HepG2 (cell line): ENCODE measurements around the gene TMEM63C. TPM values are rescaled to one million over a fixed set of nuclear protein-coding genes. Genes with fewer than 3 reads are reported as not detected.
A peak's percentile ranks its signal among the peaks of the same experiment; 100 is the strongest.

ENCODE experiments used
- E2F2 ChIP-seq: sonication (generic); formaldehyde crosslinking; IDR thresholded peaks from 2 replicates; pipeline ENCODE4 v1.4.0; 2020; ENCODE audit warnings: missing genetic modification reagents, borderline replicate concordance
- FIP1L1 ChIP-seq: fragments of 200-400 bp; formaldehyde crosslinking; IDR thresholded peaks from 2 replicates; pipeline ENCODE4 v1.6.1; 2018; ENCODE audit warnings: low read depth, mild to moderate bottlenecking, low read length, moderate library complexity, borderline replicate concordance; ENCODE audit not compliant: insufficient read depth
- HMG20A ChIP-seq: IDR thresholded peaks from 2 replicates; pipeline ENCODE4 v1.6.1; 2016; ENCODE audit warnings: borderline replicate concordance
- HNRNPUL1 ChIP-seq: fragments of 200-400 bp; formaldehyde crosslinking; IDR thresholded peaks from 2 replicates; pipeline ENCODE4 v1.6.1; 2017; ENCODE audit warnings: low read depth, mild to moderate bottlenecking, low read length, moderate library complexity
- KAT7 ChIP-seq: IDR thresholded peaks from 2 replicates; pipeline ENCODE4 v1.6.1; 2018; ENCODE audit warnings: borderline replicate concordance, missing compliant biosample characterization
- LBX2 ChIP-seq: sonication (generic); formaldehyde crosslinking; IDR thresholded peaks from 2 replicates; pipeline ENCODE4 v1.5.0; 2020; ENCODE audit warnings: missing genetic modification reagents, mild to moderate bottlenecking, borderline replicate concordance
- MAF1 ChIP-seq: sonication (generic); formaldehyde crosslinking; IDR thresholded peaks from 2 replicates; pipeline ENCODE4 v1.5.0; 2020; ENCODE audit warnings: missing genetic modification reagents, borderline replicate concordance
- MTF2 ChIP-seq: sonication (generic); formaldehyde crosslinking; IDR thresholded peaks from 2 replicates; pipeline ENCODE4 v1.5.0; 2020; ENCODE audit warnings: missing genetic modification reagents, borderline replicate concordance
- NCOR1 ChIP-seq: fragments of 200-600 bp; sonication (generic); IDR thresholded peaks from 2 replicates; pipeline ENCODE4 v1.7.0; 2017; ENCODE audit warnings: antibody characterized with exemption, low read length, borderline replicate concordance
- NFKBIZ ChIP-seq: IDR thresholded peaks from 2 replicates; pipeline ENCODE4 v1.6.1; 2018; ENCODE audit warnings: missing genetic modification reagents, missing compliant biosample characterization
- SP2 ChIP-seq: sonication (generic); formaldehyde crosslinking; IDR thresholded peaks from 2 replicates; pipeline ENCODE4 v1.5.1; 2020; ENCODE audit warnings: mild to moderate bottlenecking, missing genetic modification reagents
- SP5 ChIP-seq: IDR thresholded peaks from 2 replicates; pipeline ENCODE4 v1.6.1; 2016; ENCODE audit warnings: low read depth, borderline replicate concordance
- THAP7 ChIP-seq: sonication (generic); formaldehyde crosslinking; IDR thresholded peaks from 2 replicates; pipeline ENCODE4 v1.8.1; 2023; ENCODE audit warnings: mild to moderate bottlenecking, missing genetic modification reagents
- THAP9 ChIP-seq: sonication (generic); formaldehyde crosslinking; IDR thresholded peaks from 2 replicates; pipeline ENCODE4; 2020; ENCODE audit warnings: missing genetic modification reagents, mild to moderate bottlenecking, borderline replicate concordance
- ZBTB39 ChIP-seq: sonication (generic); formaldehyde crosslinking; IDR thresholded peaks from 2 replicates; pipeline ENCODE4 v1.5.0; 2020; ENCODE audit warnings: missing genetic modification reagents
- ZNF274 ChIP-seq: sonication (generic); formaldehyde crosslinking; IDR thresholded peaks from 2 replicates; pipeline ENCODE4 v1.5.1; 2020; ENCODE audit warnings: mild to moderate bottlenecking, missing genetic modification reagents
- ZNF644 ChIP-seq: IDR thresholded peaks from 2 replicates; pipeline ENCODE4 v1.6.1; 2016; ENCODE audit warnings: low read depth
- ZNF709 ChIP-seq: sonication (generic); formaldehyde crosslinking; IDR thresholded peaks from 2 replicates; pipeline ENCODE4 v1.5.0; 2020; ENCODE audit warnings: mild to moderate bottlenecking, missing genetic modification reagents
- ZNF747 ChIP-seq: sonication (generic); formaldehyde crosslinking; IDR thresholded peaks from 2 replicates; pipeline ENCODE4 v1.8.1; 2023; ENCODE audit warnings: missing genetic modification reagents, mild to moderate bottlenecking, borderline replicate concordance
- ZNF800 ChIP-seq: sonication (generic); formaldehyde crosslinking; IDR thresholded peaks from 2 replicates; pipeline ENCODE4 v1.4.0; 2020; ENCODE audit warnings: missing genetic modification reagents
- polyA plus RNA-seq, 8 experiments: library from polyadenylated mRNA; depleted of rRNA in 3 of 8; stranded (reverse) in 7 of 8; unstranded in 1 of 8; fragments of >200 nt; fragmentation: Illumina TruSeq in 4 of 8; extraction: Trizol in 4 of 8; gene quantifications; 2 replicates each; pipeline versions ENCODE4 v1.2.1 to v1.2.3, GENCODE V29; 2011 to 2016; ENCODE audit warnings: low read depth in 4 of 8, missing spikeins in 1 of 8, mixed read lengths in 1 of 8; ENCODE audit not compliant: insufficient read depth in 1 of 8
- total RNA-seq, 5 experiments: library from RNA; depleted of rRNA; stranded (reverse); fragments of >200 nt; fragmentation: Illumina TruSeq; extraction: Trizol; gene quantifications; 2 replicates each; pipeline ENCODE4 v1.2.3, GENCODE V29; 2016; ENCODE audit warnings: low read depth in 1 of 5

The TMEM63C gene
- total and polyA plus RNA-seq, 2 of the 13 experiments (the other 11 are each of a cell fraction or from before 2014, with no cell fraction given): 0.17 to 0.27 TPM

- TF ChIP-seq THAP9 (CRISPR knock-in tag) (no peak), MTF2 (CRISPR knock-in tag) (no peak), SP5 (CRISPR knock-in tag) (no peak), HNRNPUL1 (no peak), ZNF747 (CRISPR knock-in tag) (no peak), FIP1L1 (no peak), ZNF800 (no peak), KAT7 (CRISPR knock-in tag) (no peak), ZNF274 (no peak), NFKBIZ (no peak), MAF1 (CRISPR knock-in tag) (no peak), LBX2 (CRISPR knock-in tag) (no peak), HMG20A (CRISPR knock-in tag) (peak; percentile 73; the same call in 1 of the 2 replicates), THAP7 (CRISPR knock-in tag) (no peak), ZNF709 (CRISPR knock-in tag) (no peak), E2F2 (no peak), ZNF644 (peak; percentile 79), ZBTB39 (no peak), NCOR1 (no peak), SP2 (CRISPR knock-in tag) (no peak)
Measured at GRCh38 chr14:77302926-77303325, 121.3 kb downstream of the TMEM63C start (continued).
